GM18873 (cell line): ENCODE results near the gene DVL2.

ENCODE experiments used
- ATAC-seq: cut with Tn5 transposase; IDR thresholded peaks from one replicate; pipeline ENCODE4 v1.9.1; 2021; ENCODE audit warnings: mild to moderate bottlenecking, moderate library complexity, moderate number of reproducible peaks; ENCODE audit not compliant: unreplicated experiment, low FRiP score

The DVL2 gene

DNA sequence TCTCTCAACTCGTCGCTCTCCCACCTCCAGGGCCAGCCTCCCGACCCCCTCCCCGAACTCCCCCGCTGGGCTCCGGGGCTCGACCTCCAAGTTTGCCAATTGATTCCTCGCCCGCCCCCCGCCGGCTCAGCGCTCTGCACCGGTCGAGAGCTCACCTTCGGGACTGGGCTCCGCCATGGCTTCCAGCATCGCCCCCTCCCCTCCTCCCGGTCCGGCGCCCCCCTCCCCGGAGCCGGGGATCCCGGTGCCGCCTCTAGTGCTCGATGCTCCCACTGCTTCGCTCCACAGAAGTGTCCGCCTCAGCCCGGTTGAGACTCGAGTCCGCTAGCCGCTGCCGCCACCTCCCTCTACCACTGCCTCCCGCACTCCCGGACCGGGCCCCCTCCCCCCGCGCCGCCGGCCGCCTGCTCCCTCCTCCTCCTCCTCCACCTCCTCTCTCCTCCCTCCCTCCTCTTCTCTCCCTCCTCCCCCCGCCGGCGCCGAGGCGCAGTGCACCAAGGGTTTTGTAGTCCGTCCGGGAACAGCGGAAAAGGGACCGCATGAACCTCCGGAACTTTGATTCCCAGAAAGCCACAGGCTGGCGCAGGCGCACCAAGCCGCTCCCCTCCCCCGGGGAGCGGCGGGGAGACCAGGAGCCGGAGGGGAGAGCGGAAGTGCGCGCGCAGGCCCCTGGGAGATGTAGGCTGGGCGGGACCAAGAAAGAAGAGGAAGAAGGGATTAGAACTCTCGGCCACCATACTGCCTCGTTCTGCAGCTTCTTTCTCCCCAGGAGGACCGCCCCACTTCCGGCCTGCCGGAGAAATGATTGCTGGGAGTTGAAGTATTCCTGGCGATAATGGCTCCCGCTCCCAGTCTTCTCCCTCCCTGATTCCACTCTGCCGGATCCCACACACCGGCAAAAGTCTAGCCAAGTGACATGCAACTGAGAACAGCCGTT is 5.0 kb upstream of the DVL2 start, which contains the start of gene PHF23:
Gene PHF23, minus strand, starts transcription at position 367 of the 937 bp plus-strand sequence. Its CDS starts 178 bp downstream, at position 189.
- ATAC-seq: peak; percentile 38

- ATAC-seq: no peak
These were observed 4.2 kb upstream of the DVL2 start for GRCh38 chr17:7238420-7239090.

DNA sequence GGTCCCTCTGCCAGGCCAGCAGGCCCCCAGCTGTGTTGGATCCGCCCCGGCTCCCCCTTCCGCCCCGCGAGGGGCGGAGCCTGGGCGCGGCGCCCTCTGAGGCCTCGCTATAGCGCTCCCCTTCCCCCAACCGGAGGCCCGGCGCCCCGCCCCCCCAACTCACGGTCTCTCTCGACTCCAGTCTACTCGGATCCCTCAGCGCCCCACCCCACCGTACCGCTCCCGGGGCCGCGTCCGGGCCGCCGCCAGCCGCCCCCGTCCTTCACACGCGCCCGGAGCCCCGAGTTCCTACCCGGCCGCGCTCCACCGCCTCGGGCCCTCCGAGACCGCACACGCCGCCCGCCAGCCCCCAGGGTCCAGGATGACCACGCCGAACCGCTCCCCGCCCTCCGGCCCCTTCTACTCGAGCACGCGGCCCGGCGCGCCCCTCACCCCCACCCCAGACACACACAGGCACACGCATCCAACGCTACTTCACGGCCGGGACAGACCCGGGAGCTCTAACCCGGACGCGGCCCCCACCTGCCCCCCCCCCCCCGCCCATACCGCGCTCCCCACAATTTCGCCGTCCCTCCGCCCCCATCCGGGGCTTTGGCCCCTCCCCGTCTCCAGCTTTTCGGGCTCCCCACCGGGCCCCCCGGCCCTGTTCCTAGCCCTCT is 3.6 kb upstream of the DVL2 start:
- no peak for ATAC-seq

DNA sequence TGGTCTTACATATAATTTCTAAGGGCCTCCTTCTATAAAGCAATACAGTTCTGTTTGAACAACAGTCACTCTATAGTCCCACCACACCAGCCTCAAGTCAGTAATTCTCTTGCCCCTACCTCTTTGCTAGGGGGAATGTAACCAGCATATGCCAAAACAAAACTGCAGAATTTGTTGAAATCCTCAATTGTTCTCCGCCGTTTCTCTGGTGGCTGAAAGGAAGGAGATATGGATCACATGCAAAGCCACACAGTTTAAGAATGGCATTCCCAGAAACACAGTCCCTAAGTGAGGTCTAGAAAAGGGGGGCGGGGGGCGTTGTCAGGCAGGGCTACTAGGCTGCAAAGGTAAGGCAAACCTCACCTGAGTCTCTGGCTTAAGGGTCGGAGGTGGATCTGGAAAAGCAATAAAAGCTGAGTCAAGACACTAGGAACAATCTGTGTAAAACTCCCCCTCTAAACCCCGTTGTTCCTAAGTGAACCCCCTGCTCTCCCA is 3.0 kb upstream of the DVL2 start:
- no peak for ATAC-seq

DNA sequence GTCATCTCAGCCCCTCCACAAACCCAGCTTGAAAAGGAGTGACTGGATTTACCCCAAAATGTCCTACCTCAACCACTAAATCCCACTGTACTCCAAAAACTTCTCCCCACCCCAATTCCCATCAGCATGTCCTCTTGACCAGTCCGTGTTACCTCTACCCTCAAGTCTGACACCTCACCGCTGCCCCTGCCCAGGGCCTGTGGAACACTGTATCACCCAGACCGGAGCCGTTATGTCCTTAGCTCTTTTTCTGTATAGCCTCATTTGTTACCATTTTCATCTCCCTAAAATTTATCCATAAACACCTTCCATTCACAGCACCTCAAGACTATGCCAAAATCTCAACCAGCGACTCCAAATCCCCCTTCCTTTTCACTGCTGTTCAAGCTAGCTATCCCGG is 2.5 kb upstream of the DVL2 start:
- ATAC-seq: no peak

DNA sequence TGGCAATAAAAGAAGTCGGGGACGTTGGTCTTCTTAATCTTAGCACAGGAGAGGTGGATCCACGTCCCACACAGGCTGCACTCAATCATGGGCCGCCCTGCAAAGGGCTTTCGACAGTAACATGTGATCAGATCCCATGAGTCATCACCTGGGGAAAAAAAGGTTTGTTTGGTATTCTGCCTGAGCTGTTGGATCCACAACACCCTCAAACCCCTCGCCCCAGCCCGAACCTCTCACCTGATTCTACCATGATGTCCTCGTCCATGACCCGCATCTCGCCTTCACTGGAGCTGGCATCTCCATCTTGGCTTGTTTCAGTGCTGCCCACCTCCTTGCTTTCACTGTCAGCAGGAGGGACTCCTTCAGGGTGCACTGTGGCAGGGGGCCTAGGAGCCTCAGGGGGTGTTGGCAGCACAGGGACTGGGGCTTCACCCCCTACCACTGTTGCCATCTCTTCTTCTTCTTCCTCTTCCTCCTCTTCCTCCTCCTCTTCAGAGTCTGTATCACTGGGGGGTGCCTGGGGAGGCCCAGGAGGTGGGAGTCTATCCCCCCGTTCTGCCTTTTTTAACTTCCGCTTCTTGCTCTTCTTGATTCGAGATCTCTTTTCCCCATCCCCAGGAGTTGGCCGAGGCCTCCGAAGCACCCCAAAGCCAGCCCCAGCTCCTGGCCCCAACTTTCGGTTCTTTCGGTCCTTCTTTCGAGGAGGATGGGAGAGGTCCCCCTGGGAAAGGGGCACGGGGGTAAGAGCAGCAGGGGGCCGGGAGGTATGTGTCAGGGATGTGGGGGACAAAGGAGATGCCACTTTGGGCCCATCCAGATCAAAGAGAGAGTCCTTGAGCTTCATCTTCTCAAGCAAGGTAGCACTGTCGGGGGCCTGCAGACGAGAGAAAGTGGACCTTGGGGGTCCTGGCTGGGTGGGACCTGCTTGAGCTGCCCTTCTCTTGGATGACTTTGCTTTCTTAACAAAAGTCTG is 1.7 kb upstream of the DVL2 start:
- ATAC-seq: no peak

GRCh38 chr17:7233701-7234082 is 625 bp downstream of the DVL2 start:
- ATAC-seq: no peak

DNA sequence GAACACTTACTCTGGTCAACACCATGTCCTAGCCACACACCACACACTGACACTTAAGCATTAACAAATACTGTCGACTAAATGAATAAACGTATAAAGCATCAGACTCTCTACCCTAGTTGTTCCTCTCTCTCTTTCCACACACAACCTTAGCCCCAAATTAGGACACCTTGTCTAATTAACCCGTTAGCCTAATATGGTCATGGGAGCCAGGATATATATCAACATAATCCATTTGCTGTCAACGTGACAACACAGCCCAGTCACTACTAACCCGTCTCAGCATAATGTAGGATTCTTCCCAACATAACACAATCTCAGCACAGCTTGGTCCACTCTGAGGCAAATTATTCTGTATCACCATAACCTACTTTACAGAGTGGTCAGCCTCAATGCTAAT is 2.2 kb downstream of the DVL2 start:
- ATAC-seq: no peak

GRCh38 chr17:7229504-7229903 is 4.8 kb downstream of the DVL2 start:
- ATAC-seq: no peak

GRCh38 chr17:7228920-7229319 is 5.4 kb downstream of the DVL2 start:
- ATAC-seq: no peak

GRCh38 chr17:7226721-7227710 is 7.3 kb downstream of the DVL2 start:
- no peak for ATAC-seq

DNA sequence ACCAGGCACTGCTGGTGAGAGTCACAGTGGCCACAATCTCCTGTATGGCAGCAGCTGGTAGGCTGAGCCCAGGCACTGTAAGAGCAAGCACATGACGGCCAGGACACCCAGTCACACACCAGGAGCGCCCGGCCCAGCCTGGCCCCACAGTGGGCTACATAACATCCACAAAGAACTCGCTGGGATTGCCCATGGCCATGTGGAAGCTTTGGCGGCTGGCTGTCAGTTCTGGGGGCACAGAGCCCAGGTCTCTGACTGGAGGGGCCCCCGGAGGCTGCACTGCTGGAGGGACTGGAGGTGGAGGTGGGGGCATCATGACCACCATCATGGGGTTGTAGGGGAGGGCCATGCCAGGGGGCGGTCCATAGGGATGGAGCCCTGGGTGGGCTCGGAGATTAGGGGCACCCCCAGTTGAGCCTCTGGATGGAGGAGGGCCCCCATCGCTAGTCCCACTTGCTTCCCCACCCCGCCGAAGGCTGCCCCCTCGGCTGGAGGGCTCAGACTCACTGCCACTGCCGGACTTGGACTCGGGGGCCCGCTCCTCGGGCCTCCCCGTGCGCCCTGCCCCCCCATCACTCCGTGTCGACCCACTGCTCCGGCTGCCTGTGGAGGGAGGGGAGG is 8.5 kb downstream of the DVL2 start:
- ATAC-seq: no peak

- no peak for ATAC-seq
These were observed 9.6 kb downstream of the DVL2 start for GRCh38 chr17:7224661-7225111.

- ATAC-seq: no peak
These were observed 10.2 kb downstream of the DVL2 start for GRCh38 chr17:7224110-7224509.

DNA sequence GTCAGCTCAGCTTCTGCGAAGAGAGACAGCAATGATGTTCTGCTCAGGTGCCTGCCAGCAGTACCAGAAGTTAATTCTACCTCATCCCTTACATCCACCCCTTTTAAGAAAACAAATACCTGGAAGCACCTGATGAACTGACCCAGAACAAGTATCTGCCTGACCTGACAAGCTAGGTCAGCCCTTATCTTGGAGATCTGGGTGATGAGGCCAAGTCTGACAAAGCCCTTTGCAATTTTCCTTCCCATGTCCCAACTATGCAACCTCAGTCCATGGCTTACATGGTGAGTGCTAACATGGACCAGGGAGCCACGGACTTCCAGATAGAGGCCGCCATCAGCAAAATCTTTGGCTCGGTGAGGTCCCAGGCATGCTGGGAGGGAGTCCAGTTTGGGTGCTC is 10.9 kb downstream of the DVL2 start:
- ATAC-seq: no peak

DNA sequence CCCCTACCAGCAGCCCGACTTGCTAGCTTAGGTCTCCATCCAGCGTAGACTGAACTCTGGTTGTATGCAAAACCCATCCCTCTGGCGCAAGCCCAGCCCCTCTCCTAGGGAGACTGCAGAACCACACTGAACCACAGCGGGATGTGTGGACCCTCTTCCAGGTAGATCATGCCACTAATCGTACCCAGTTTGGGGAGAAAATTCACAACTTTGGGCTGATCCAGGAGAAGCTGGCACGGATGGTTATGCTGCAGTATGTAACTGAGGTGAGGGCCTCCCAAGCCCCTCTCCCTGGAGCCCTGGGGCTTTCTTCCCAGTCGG is 11.4 kb downstream of the DVL2 start:
- no peak for ATAC-seq

- no peak for ATAC-seq
These were observed 12.0 kb downstream of the DVL2 start for GRCh38 chr17:7222093-7222971.
